HL-60 (cell line): Measurements from ENCODE around the gene RALY.

ENCODE experiments used
- DNase-seq, 2 experiments: peaks; one replicate each; pipeline ENCODE4 v3.0.0-alpha.2; 2010 to 2020; ENCODE audit warnings: low read depth in 1 of 2, low spot score in 1 of 2
- H3K27ac ChIP-seq: fragments of 250-450 bp; sonication (Bioruptor Pico); replicated peaks from 2 replicates; pipeline ENCODE4 v1.5.1; 2020; ENCODE audit warnings: mild to moderate bottlenecking, moderate library complexity
- H3K27me3 ChIP-seq: fragments of 250-450 bp; sonication (Bioruptor Pico); 2 replicates; pipeline ENCODE4 v1.5.1; 2021; ENCODE audit warnings: mild to moderate bottlenecking, moderate library complexity; ENCODE audit not compliant: insufficient read depth, poor library complexity, severe bottlenecking
- H3K4me3 ChIP-seq: replicated peaks from 2 replicates; pipeline ENCODE4 v1.5.1; 2011; ENCODE audit warnings: mild to moderate bottlenecking, control low read depth, low read length; ENCODE audit not compliant: insufficient read depth
- GABPA ChIP-seq: IDR thresholded peaks from 2 replicates; pipeline ENCODE4 v1.6.1; 2012; ENCODE audit warnings: low read depth
- POLR2AphosphoS5 ChIP-seq: IDR thresholded peaks from 2 replicates; pipeline ENCODE4 v1.6.1; 2012; ENCODE audit warnings: low read depth
- SPI1 ChIP-seq: IDR thresholded peaks from 2 replicates; pipeline ENCODE4 v1.6.1; 2012; ENCODE audit warnings: low read depth, mild to moderate bottlenecking, borderline replicate concordance
- long read RNA-seq: library from polyadenylated mRNA; unstranded; transcript quantifications from one replicate; pipeline ENCODE4 v2.0.0, GENCODE V29; 2020
- TF ChIP-seq, protein P1 (sequence below): IDR thresholded peaks from one replicate; pipeline ENCODE4 v1.5.1; 2011; ENCODE audit warnings: low read length, control low read depth, inconsistent platforms; ENCODE audit not compliant: insufficient read depth
- TF ChIP-seq, protein P2 (sequence below): IDR thresholded peaks from 2 replicates; pipeline ENCODE4 v1.6.1; 2012; ENCODE audit warnings: low read depth; ENCODE audit not compliant: insufficient replicate concordance

Gene RALY
- long read RNA-seq, full-length matches to known transcripts, result 348 of 480 reads
- long read RNA-seq, partial matches to known transcripts, result 56 of 480 reads
- long read RNA-seq, other reads (novel, unspliced or antisense), result 76 of 480 reads

DNA sequence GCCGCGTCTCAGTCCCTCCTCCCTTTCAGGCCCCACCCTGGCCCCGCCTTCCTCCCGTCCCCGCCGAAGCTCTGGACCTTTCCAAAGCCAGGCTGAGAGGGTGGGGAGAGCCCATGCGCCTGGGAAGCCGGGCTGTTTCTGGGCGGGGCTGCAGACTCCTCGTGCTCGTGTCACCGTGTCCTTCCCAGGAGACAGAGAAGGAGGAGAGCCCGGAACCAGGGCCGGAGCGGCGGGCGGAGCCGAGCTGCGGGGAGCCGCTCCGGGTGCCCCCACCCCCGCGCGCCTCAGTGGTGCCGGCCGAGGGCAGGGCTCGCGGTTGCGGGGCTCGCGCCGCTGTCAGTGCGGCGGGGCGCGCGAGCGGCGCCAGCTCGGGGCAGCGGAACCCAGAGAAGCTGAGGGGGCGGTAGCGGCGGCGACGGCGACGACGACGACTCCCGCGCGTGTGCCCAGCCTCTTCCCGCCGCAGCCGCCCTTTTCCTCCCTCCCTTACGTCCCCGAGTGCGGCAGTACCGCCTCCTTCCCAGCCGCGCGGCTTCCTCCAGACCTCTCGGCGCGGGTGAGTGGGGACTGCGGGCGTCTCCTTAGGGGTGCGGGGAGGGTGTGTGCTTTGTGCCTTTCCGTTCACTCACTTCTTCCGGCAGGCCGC lies at the start of gene RALY:
TSS of gene RALY (plus strand) at position 336 of the 646 bp plus-strand sequence. CDS start 78,164 bp downstream, outside the sequence.
- H3K27ac ChIP-seq, result peak within 1 kb of the TSS; percentile 98
- H3K27me3 ChIP-seq, result no peaks in the 10 kb centered on the region
- DNase-seq, result peak in 1 of 2 experiments; percentile 97
- TF ChIP-seq, protein P1, sequence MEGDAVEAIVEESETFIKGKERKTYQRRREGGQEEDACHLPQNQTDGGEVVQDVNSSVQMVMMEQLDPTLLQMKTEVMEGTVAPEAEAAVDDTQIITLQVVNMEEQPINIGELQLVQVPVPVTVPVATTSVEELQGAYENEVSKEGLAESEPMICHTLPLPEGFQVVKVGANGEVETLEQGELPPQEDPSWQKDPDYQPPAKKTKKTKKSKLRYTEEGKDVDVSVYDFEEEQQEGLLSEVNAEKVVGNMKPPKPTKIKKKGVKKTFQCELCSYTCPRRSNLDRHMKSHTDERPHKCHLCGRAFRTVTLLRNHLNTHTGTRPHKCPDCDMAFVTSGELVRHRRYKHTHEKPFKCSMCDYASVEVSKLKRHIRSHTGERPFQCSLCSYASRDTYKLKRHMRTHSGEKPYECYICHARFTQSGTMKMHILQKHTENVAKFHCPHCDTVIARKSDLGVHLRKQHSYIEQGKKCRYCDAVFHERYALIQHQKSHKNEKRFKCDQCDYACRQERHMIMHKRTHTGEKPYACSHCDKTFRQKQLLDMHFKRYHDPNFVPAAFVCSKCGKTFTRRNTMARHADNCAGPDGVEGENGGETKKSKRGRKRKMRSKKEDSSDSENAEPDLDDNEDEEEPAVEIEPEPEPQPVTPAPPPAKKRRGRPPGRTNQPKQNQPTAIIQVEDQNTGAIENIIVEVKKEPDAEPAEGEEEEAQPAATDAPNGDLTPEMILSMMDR, result no peak
- TF ChIP-seq, protein P2, sequence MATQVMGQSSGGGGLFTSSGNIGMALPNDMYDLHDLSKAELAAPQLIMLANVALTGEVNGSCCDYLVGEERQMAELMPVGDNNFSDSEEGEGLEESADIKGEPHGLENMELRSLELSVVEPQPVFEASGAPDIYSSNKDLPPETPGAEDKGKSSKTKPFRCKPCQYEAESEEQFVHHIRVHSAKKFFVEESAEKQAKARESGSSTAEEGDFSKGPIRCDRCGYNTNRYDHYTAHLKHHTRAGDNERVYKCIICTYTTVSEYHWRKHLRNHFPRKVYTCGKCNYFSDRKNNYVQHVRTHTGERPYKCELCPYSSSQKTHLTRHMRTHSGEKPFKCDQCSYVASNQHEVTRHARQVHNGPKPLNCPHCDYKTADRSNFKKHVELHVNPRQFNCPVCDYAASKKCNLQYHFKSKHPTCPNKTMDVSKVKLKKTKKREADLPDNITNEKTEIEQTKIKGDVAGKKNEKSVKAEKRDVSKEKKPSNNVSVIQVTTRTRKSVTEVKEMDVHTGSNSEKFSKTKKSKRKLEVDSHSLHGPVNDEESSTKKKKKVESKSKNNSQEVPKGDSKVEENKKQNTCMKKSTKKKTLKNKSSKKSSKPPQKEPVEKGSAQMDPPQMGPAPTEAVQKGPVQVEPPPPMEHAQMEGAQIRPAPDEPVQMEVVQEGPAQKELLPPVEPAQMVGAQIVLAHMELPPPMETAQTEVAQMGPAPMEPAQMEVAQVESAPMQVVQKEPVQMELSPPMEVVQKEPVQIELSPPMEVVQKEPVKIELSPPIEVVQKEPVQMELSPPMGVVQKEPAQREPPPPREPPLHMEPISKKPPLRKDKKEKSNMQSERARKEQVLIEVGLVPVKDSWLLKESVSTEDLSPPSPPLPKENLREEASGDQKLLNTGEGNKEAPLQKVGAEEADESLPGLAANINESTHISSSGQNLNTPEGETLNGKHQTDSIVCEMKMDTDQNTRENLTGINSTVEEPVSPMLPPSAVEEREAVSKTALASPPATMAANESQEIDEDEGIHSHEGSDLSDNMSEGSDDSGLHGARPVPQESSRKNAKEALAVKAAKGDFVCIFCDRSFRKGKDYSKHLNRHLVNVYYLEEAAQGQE, result no peak
- 0 out of 2 replicates have a peak, but pooled peaks have one; percentile 34 for TF ChIP-seq POLR2AphosphoS5
- TF ChIP-seq SPI1, result peak; percentile 1; the same call in 1 of the 2 replicates
- peak within 1 kb of the TSS; percentile 84 for H3K4me3 ChIP-seq

DNA sequence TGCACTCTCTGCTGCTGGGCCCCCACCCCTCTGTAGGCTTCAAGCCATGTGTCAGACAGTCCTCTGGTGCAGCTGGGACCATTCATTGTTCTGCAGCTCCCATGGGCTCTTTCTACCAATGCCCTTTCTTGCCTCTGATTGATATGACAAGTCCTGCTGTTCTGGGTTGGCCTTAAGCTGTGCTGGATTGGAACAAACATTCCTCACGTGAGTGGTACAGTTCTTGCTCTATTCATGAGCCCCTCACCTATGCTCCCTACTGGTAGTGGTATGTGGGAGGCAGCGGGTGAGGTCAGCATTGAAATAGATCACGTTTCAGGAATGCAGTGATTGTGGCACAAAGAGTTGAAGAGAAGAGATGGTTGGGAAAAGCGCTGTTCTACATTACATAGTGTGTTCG lies 48.8 kb upstream of the RALY start:
- H3K27me3 ChIP-seq, result no peaks in the 10 kb centered on the region
- H3K27ac ChIP-seq, result no peak overlapping the region
- DNase-seq, result no peak
- no peak for TF ChIP-seq SPI1
- TF ChIP-seq, protein P1, result no peak
- no peak for TF ChIP-seq POLR2AphosphoS5
- TF ChIP-seq GABPA, result no peak
- TF ChIP-seq, protein P2, result no peak
- H3K4me3 ChIP-seq, result no peak overlapping the region

DNA sequence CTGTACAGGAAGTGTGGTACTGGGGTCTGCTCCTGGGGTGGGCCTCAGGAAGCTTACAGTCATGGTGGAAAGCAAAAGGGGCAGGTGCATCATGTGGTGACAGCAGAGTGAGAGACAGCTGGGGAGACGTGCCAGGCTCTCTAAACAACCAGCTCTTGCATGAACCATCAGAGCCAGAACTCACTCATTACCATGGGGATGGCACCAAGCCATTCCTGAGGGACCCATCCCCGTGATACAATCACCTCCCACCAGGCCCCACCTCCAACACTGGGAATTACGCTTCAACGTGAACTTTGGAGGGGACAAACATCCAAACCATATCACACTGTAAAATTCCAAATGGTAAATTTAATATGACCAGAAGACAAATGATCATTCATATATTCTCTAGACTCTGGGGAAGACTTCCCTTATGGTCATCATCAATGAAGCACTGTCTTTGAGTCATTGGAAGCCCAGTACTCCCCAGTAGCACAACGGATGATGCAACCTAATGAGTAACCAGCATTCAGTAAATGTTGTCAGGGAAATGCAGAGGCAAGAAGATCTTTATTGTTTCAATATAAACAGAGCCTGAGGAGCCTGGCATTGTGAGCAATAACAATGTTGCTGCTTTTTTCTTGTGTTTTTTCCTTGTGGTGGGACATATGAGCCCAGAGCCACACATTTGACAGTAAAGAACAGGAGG lies 48.2 kb upstream of the RALY start:
- H3K27ac ChIP-seq, result no peak overlapping the region
- TF ChIP-seq SPI1, result no peak
- TF ChIP-seq, protein P2, result no peak
- TF ChIP-seq POLR2AphosphoS5, result no peak
- no peak for TF ChIP-seq GABPA
- TF ChIP-seq, protein P1, result no peak
- DNase-seq, result no peak
- H3K4me3 ChIP-seq, result no peak overlapping the region
- H3K27me3 ChIP-seq, result no peaks in the 10 kb centered on the region
